ENCODE results near the gene MFRP.

MFRP gene

DNA sequence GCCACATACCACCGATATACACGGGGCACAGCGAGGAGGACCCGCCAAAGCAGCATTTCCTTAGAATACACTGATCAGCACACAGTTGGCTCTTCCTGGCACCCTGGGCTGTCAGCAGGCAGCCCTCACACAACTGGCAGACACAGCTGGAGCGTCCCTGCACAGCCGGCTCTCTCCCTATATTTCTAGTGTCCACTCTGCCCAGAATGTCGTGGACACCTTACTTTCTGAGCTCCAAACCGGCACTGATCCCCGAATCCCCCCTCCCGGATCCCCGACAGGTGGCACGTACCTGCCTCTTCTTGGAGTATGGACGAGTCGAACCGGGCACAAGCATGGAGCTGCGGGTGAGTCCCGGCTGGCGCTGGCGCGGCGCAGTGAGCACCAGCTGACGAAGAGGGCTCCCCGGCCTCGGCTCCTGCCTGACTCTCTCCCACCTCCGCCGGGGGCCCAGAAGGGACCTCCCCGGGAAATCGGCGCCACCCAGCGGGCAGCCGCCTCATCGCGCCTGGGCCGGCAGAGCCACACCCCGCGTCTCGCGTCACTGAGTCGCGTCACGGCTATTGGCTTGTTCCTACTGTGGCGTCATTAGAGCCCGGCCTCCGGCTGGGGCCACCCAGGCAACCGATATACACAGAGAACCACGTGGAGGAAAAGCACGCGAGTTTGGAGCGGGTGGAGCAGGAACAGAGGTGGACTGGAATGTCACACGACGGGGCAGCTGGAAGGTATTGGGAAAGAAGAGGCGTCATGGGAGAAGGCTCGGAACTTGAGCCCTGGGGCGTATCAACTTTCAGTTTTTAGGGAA is 34.9 kb upstream of the MFRP start, which contains the start of gene USP2 (continued):
- TF ChIP-seq ZNF629 (tag by site-specific recombination; IDR thresholded peaks at IDR 0.05) (peak; percentile 99), CTCF (tag by site-specific recombination; IDR thresholded peaks at IDR 0.05) (peak; percentile 95), ZBTB8A (tag by site-specific recombination; IDR thresholded peaks at IDR 0.05) (0 out of 2 replicates have a peak, but pooled peaks have one; percentile 33), GLIS2 (tag by site-specific recombination; IDR thresholded peaks at IDR 0.05) (peak; percentile 95), ZFP69B (tag by site-specific recombination; IDR thresholded peaks at IDR 0.05) (peak; percentile 82), ZNF354C (tag by site-specific recombination; IDR thresholded peaks at IDR 0.05; ENCODE audit: borderline replicate concordance, low read depth) (no peak), GLIS1 (tag by site-specific recombination; IDR thresholded peaks at IDR 0.05) (peak; percentile 86), ZNF658 (tag by site-specific recombination; IDR thresholded peaks at IDR 0.05) (no peak), SP3 (tag by site-specific recombination; IDR thresholded peaks at IDR 0.05) (peak; percentile 68), SETDB1 (IDR thresholded peaks at IDR 0.05; ENCODE audit: insufficient read length, low read length) (no peak), KLF10 (tag by site-specific recombination; IDR thresholded peaks at IDR 0.05) (peak; percentile 90), KLF1 (tag by site-specific recombination; IDR thresholded peaks at IDR 0.05) (peak; percentile 61), ZNF580 (tag by site-specific recombination; IDR thresholded peaks at IDR 0.05) (no peak), ZNF660 (tag by site-specific recombination; IDR thresholded peaks at IDR 0.05) (peak; percentile 71; the same call in 1 of the 2 replicates), ZBTB20 (tag by site-specific recombination; IDR thresholded peaks at IDR 0.05) (peak; percentile 97), REPIN1 (tag by site-specific recombination; IDR thresholded peaks at IDR 0.05; ENCODE audit: low read depth) (no peak), ZNF202 (tag by site-specific recombination; IDR thresholded peaks at IDR 0.05; ENCODE audit: borderline replicate concordance) (no peak), ZNF140 (tag by site-specific recombination; IDR thresholded peaks at IDR 0.05) (no peak), SALL2 (tag by site-specific recombination; IDR thresholded peaks at IDR 0.05; ENCODE audit: borderline replicate concordance) (no peak), ZNF639 (tag by site-specific recombination; IDR thresholded peaks at IDR 0.05) (no peak), ZBTB48 (tag by site-specific recombination; IDR thresholded peaks at IDR 0.05) (peak; percentile 40; the same call in 1 of the 2 replicates), HIC1 (tag by site-specific recombination; IDR thresholded peaks at IDR 0.05) (peak; percentile 39; the same call in 1 of the 2 replicates), ZNF416 (tag by site-specific recombination; IDR thresholded peaks at IDR 0.05) (no peak), SCRT2 (tag by site-specific recombination; IDR thresholded peaks at IDR 0.05) (no peak), ZNF48 (tag by site-specific recombination; IDR thresholded peaks at IDR 0.05) (no peak), ZNF830 (tag by site-specific recombination; IDR thresholded peaks at IDR 0.05; ENCODE audit: low read depth) (no peak), ZNF341 (tag by site-specific recombination; IDR thresholded peaks at IDR 0.05; ENCODE audit: low read depth) (peak; percentile 42)
- TF ChIP-seq, protein P1, sequence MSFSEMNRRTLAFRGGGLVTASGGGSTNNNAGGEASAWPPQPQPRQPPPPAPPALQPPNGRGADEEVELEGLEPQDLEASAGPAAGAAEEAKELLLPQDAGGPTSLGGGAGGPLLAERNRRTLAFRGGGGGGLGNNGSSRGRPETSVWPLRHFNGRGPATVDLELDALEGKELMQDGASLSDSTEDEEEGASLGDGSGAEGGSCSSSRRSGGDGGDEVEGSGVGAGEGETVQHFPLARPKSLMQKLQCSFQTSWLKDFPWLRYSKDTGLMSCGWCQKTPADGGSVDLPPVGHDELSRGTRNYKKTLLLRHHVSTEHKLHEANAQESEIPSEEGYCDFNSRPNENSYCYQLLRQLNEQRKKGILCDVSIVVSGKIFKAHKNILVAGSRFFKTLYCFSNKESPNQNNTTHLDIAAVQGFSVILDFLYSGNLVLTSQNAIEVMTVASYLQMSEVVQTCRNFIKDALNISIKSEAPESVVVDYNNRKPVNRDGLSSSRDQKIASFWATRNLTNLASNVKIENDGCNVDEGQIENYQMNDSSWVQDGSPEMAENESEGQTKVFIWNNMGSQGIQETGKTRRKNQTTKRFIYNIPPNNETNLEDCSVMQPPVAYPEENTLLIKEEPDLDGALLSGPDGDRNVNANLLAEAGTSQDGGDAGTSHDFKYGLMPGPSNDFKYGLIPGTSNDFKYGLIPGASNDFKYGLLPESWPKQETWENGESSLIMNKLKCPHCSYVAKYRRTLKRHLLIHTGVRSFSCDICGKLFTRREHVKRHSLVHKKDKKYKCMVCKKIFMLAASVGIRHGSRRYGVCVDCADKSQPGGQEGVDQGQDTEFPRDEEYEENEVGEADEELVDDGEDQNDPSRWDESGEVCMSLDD (tag by site-specific recombination; IDR thresholded peaks at IDR 0.05), result peak; percentile 85
- TF ChIP-seq, protein P2, sequence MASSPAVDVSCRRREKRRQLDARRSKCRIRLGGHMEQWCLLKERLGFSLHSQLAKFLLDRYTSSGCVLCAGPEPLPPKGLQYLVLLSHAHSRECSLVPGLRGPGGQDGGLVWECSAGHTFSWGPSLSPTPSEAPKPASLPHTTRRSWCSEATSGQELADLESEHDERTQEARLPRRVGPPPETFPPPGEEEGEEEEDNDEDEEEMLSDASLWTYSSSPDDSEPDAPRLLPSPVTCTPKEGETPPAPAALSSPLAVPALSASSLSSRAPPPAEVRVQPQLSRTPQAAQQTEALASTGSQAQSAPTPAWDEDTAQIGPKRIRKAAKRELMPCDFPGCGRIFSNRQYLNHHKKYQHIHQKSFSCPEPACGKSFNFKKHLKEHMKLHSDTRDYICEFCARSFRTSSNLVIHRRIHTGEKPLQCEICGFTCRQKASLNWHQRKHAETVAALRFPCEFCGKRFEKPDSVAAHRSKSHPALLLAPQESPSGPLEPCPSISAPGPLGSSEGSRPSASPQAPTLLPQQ (tag by site-specific recombination; IDR thresholded peaks at IDR 0.05), result peak; percentile 92

All from HEK293 (cell line).